Activated naive CD4-positive, alpha-beta T cell treated with anti-CD3 and anti-CD28 coated beads, Interleukin-2, amount 10 ng/mL, durations not matched to agents 7 days and 5 days (primary cell): ENCODE measurements around the gene MYO9A.
"Not testable (repeated sequence)": the region's sequence is repeated elsewhere in the genome, so short reads cannot be mapped to it uniquely, and the experiment has no call there.

Experiments used
- CTCF ChIA-PET: fragments of 350-600 bp; sonication (Branson Sonifier 250); formaldehyde crosslinking; loops from one replicate; lab custom pipeline; 2021; ENCODE audit warnings: antibody characterized with exemption; lab: Charles Lee
- DNase-seq: peaks from one replicate; pipeline ENCODE4 v3.0.0-alpha.2; 2020
- H3K27ac Mint-ChIP-seq: one replicate; pipeline ENCODE4 v1.8.0; 2021; ENCODE audit warnings: mild to moderate bottlenecking, moderate library complexity, mixed read lengths
- H3K27me3 Mint-ChIP-seq: one replicate; pipeline ENCODE4 v1.8.0; 2021; ENCODE audit warnings: mild to moderate bottlenecking, mixed read lengths
- H3K36me3 Mint-ChIP-seq: one replicate; pipeline ENCODE4 v1.8.0; 2021; ENCODE audit warnings: mixed read lengths
- H3K4me1 Mint-ChIP-seq: one replicate; pipeline ENCODE4 v1.8.0; 2021; ENCODE audit warnings: mixed read lengths
- H3K4me3 Mint-ChIP-seq: one replicate; pipeline ENCODE4 v1.8.0; 2021; ENCODE audit warnings: mild to moderate bottlenecking, moderate library complexity, mixed read lengths
- H3K9me3 Mint-ChIP-seq: one replicate; pipeline ENCODE4 v1.8.0; 2021; ENCODE audit warnings: mixed read lengths

MYO9A gene

GRCh38 chr15:72092691-72093090 is 25.3 kb downstream of the MYO9A start:
- Mint-ChIP-seq H3K27ac (no peak overlapping the region), H3K9me3 (no peaks in the 10 kb centered on the region), H3K4me1 (no peaks in the 10 kb centered on the region), H3K36me3 (no peaks in the 10 kb centered on the region), H3K4me3 (no peak overlapping the region), H3K27me3 (no peaks in the 10 kb centered on the region)
- no peak for DNase-seq
- CTCF ChIA-PET: no interaction called here

DNA sequence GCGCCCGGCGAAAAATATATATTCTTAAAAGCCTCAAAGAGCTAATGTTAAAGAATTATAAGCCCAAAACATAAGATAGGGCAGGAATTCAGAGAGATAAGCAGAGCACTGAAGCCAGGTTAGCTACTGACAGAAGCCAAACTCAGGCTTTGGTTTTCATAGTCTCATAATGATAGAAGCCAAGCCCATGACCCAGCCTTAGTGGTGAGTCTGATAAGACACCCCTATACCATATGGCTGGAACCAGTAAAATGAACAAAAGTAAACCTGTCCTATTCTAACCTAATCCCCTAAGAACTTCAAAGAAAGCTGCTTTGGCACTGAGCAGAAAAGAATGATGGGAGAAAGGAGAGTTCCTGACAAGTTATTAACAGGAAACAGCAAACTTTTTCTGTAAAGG is 25.9 kb downstream of the MYO9A start:
- Mint-ChIP-seq H3K9me3 (no peaks in the 10 kb centered on the region), H3K4me3 (no peak overlapping the region), H3K27ac (no peak overlapping the region), H3K36me3 (no peaks in the 10 kb centered on the region), H3K27me3 (no peaks in the 10 kb centered on the region), H3K4me1 (no peaks in the 10 kb centered on the region)
- no peak for DNase-seq
- CTCF ChIA-PET: no interaction called here

- Mint-ChIP-seq H3K9me3 (peaks cover 6% of the 10 kb centered on the region), H3K27ac (no peak overlapping the region), H3K4me3 (no peak overlapping the region), H3K27me3 (no peaks in the 10 kb centered on the region), H3K36me3 (no peaks in the 10 kb centered on the region), H3K4me1 (no peaks in the 10 kb centered on the region)
- CTCF ChIA-PET: no interaction called here
- DNase-seq: no peak
These were observed 30.9 kb downstream of the MYO9A start for GRCh38 chr15:72086920-72087648.

- no peak overlapping the region for H3K27ac Mint-ChIP-seq
- no peak for DNase-seq
- H3K4me3 Mint-ChIP-seq: no peak overlapping the region
- H3K27me3 Mint-ChIP-seq: no peaks in the 10 kb centered on the region
- H3K4me1 Mint-ChIP-seq: no peaks in the 10 kb centered on the region
- peaks cover 6% of the 10 kb centered on the region for H3K9me3 Mint-ChIP-seq
- no peaks in the 10 kb centered on the region for H3K36me3 Mint-ChIP-seq
- CTCF ChIA-PET: no interaction called here
These were observed 31.8 kb downstream of the MYO9A start for GRCh38 chr15:72086010-72086697.

DNA sequence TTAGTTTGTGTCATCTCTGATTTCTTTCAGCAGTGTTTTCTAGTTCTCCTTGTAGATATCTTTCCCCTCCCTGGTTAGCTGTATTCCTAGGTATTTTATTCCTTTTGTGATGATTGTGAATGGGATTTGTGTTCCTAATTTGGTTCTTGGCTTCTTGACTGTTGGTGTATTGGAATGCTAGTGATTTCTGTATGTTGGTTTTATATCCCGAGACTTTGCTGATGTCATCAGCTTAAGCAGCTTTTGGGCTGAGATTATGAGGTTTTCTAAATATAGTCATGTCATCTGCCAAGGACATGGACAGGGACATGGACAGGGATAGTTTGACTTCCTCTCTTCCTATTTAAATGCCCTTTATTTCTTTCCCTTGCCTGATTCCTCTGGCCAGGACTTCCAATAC is 35.8 kb downstream of the MYO9A start:
- Mint-ChIP-seq H3K9me3 (peaks cover 6% of the 10 kb centered on the region), H3K27me3 (no peaks in the 10 kb centered on the region), H3K36me3 (no peaks in the 10 kb centered on the region), H3K27ac (no peak overlapping the region), H3K4me1 (peaks cover 3% of the 10 kb centered on the region), H3K4me3 (no peak overlapping the region)
- no peak for DNase-seq
- CTCF ChIA-PET: no interaction called here

- no peaks in the 10 kb centered on the region for H3K27me3 Mint-ChIP-seq
- DNase-seq: no peak
- H3K27ac Mint-ChIP-seq: peak overlapping the region; percentile 4
- CTCF ChIA-PET: no interaction called here
- no peaks in the 10 kb centered on the region for H3K36me3 Mint-ChIP-seq
- H3K9me3 Mint-ChIP-seq: peaks cover 3% of the 10 kb centered on the region
- H3K4me1 Mint-ChIP-seq: peaks cover 3% of the 10 kb centered on the region
- H3K4me3 Mint-ChIP-seq: no peak overlapping the region
These were observed 39.1 kb downstream of the MYO9A start for GRCh38 chr15:72078887-72079286.

GRCh38 chr15:72077950-72078349 is 40.0 kb downstream of the MYO9A start:
- no peaks in the 10 kb centered on the region for H3K36me3 Mint-ChIP-seq
- DNase-seq: no peak
- H3K4me3 Mint-ChIP-seq: no peak overlapping the region
- no peaks in the 10 kb centered on the region for H3K27me3 Mint-ChIP-seq
- peaks cover 3% of the 10 kb centered on the region for H3K4me1 Mint-ChIP-seq
- no peaks in the 10 kb centered on the region for H3K9me3 Mint-ChIP-seq
- CTCF ChIA-PET: no interaction called here
- no peak overlapping the region for H3K27ac Mint-ChIP-seq

DNA sequence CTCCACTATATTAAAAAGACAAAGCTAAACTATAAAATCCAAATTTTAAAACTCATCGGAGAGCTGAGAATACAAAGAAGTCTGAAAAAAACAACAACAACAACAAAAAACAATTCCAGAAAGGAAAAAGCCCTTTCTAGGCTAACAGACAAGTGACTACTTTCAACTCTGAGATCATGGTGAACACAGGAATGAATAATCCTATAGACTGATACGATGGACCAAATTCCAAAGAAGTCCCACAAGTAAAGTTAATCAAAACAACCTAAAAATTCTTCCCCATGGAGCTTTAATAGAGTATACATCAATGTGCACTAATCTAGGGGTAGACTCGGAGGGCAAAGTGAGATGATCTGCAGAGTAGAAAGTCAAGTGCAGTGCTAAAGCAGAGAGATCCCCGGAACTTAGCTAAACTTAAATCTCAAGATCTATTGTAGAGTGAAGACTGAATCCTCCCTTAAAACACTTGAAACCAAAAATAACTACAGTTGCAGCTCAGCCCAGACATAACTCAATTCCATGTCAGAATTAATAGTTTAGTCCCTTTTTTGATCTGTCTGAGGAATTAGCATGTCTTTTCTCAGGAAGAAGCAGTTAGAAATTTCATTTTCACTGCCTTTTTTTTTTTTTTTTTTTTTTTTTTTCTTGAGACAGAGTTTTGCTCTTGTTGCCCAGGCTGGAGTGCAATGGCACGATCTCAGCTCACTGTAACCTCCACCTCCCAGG is 43.5 kb downstream of the MYO9A start:
- Mint-ChIP-seq H3K4me1 (peaks cover 3% of the 10 kb centered on the region), H3K27ac (no peak overlapping the region), H3K27me3 (no peaks in the 10 kb centered on the region)

GRCh38 chr15:72071448-72071825 is 46.5 kb downstream of the MYO9A start:
- H3K4me1 Mint-ChIP-seq, H3K4me3 Mint-ChIP-seq, H3K36me3 Mint-ChIP-seq, H3K27me3 Mint-ChIP-seq, DNase-seq, CTCF ChIA-PET, H3K9me3 Mint-ChIP-seq, H3K27ac Mint-ChIP-seq: not testable (repeated sequence)

More for the DNA sequence above, 43.5 kb downstream of the MYO9A start:
- no peaks in the 10 kb centered on the region for H3K36me3 Mint-ChIP-seq
- no peak for DNase-seq
- H3K9me3 Mint-ChIP-seq: no peaks in the 10 kb centered on the region
- no peak overlapping the region for H3K4me3 Mint-ChIP-seq
- CTCF ChIA-PET: interaction anchor here (0.6 kb wide), 1 partner anchor 237 kb away, joined by 3 read pairs; no protein-coding TSS in a partner anchor

- H3K4me3 Mint-ChIP-seq: no peak overlapping the region
- no peak for DNase-seq
- H3K36me3 Mint-ChIP-seq: no peaks in the 10 kb centered on the region
- H3K4me1 Mint-ChIP-seq: no peaks in the 10 kb centered on the region
- CTCF ChIA-PET: no interaction called here
- no peaks in the 10 kb centered on the region for H3K27me3 Mint-ChIP-seq
- no peaks in the 10 kb centered on the region for H3K9me3 Mint-ChIP-seq
- no peak overlapping the region for H3K27ac Mint-ChIP-seq
These were observed 47.0 kb downstream of the MYO9A start for GRCh38 chr15:72070817-72071447.

GRCh38 chr15:72068856-72069255 is 49.1 kb downstream of the MYO9A start:
- no peak overlapping the region for H3K27ac Mint-ChIP-seq
- H3K27me3 Mint-ChIP-seq: no peaks in the 10 kb centered on the region
- no peaks in the 10 kb centered on the region for H3K9me3 Mint-ChIP-seq
- no peaks in the 10 kb centered on the region for H3K4me1 Mint-ChIP-seq
- CTCF ChIA-PET: no interaction called here
- no peak overlapping the region for H3K4me3 Mint-ChIP-seq
- H3K36me3 Mint-ChIP-seq: no peaks in the 10 kb centered on the region
- DNase-seq: no peak

- peaks cover 7% of the 10 kb centered on the region for H3K9me3 Mint-ChIP-seq
- H3K4me1 Mint-ChIP-seq: no peaks in the 10 kb centered on the region
- no peak overlapping the region for H3K27ac Mint-ChIP-seq
- CTCF ChIA-PET: no interaction called here
- no peak overlapping the region for H3K4me3 Mint-ChIP-seq
- no peaks in the 10 kb centered on the region for H3K27me3 Mint-ChIP-seq
- no peak for DNase-seq
- no peaks in the 10 kb centered on the region for H3K36me3 Mint-ChIP-seq
These were observed 52.1 kb downstream of the MYO9A start for GRCh38 chr15:72065801-72066200.

DNA sequence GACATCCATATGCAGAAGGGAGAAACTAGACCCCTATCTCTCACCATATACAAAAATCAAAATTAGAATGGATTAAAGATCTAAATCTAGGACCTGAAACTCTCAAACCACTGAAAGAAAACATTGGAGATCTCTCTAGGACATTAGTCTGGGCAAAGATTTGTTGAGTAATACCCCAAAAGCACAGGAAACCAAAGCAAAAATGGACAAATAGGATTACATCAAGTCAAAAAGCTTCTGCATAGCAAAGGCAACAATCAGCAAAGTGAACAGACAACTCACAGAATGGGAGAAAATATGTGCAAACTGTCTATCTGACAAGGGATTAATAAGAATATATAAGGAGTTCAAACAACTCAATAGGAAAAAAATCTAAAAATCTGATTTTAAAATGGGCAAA is 54.8 kb downstream of the MYO9A start:
- Mint-ChIP-seq H3K4me1 (no peaks in the 10 kb centered on the region), H3K27me3 (no peaks in the 10 kb centered on the region), H3K4me3 (no peak overlapping the region), H3K36me3 (no peaks in the 10 kb centered on the region), H3K9me3 (peaks cover 7% of the 10 kb centered on the region), H3K27ac (no peak overlapping the region)
- no peak for DNase-seq
- CTCF ChIA-PET: no interaction called here

GRCh38 chr15:72062319-72062718 is 55.6 kb downstream of the MYO9A start:
- H3K27ac Mint-ChIP-seq: no peak overlapping the region
- CTCF ChIA-PET: no interaction called here
- peaks cover 7% of the 10 kb centered on the region for H3K9me3 Mint-ChIP-seq
- peaks cover 4% of the 10 kb centered on the region for H3K4me1 Mint-ChIP-seq
- H3K4me3 Mint-ChIP-seq: no peak overlapping the region
- no peaks in the 10 kb centered on the region for H3K27me3 Mint-ChIP-seq
- DNase-seq: no peak
- no peaks in the 10 kb centered on the region for H3K36me3 Mint-ChIP-seq
